Measurements from ENCODE around the gene STYXL2. TPM values are rescaled to one million over a fixed set of nuclear protein-coding genes. Genes with fewer than 3 reads are reported as not detected.

STYXL2 gene
- total RNA-seq, 3 donors from 2014 or later (not counting 1 experiment from before 2014, with no cell fraction given), result not detected

- 86% methylated on average over 3 of the region's 3 CpGs for WGBS (ENCODE audit: insufficient coverage)
- Mint-ChIP-seq H3K4me1 (peaks cover 7% of the 10 kb centered on the region in 2 donors), H3K27me3 (ENCODE audit: low read depth in 2 of 2) (peaks cover 0 to 3% of the 10 kb centered on the region in 2 donors), H3K36me3 (no peaks in the 10 kb centered on the region), H3K27ac (no peak overlapping the region), H3K9me3 (no peaks in the 10 kb centered on the region), H3K4me3 (no peak overlapping the region)
- Histone ChIP-seq H3K27me3 (ENCODE audit: control insufficient read depth, insufficient read depth, low read length) (no peaks in the 10 kb centered on the region), H3K4me3 (ENCODE audit: low read length) (no peak overlapping the region), H3K27ac (ENCODE audit: low read length) (no peak overlapping the region), H3K36me3 (ENCODE audit: control insufficient read depth, insufficient read depth, low read length) (no peaks in the 10 kb centered on the region), H3K4me1 (ENCODE audit: control insufficient read depth, insufficient read depth, low read length) (peaks cover 7% of the 10 kb centered on the region), H3K9me3 (ENCODE audit: control insufficient read depth, insufficient read depth, low read length) (no peaks in the 10 kb centered on the region)
- intact Hi-C loops (cut with micrococcal nuclease), result loop anchor here (10.0 kb wide), 2 partner anchors 344 to 384 kb away; no protein-coding TSS in a partner anchor
- no peak for TF ChIP-seq CTCF (IDR thresholded peaks at IDR 0.05)
- DNase-seq (no peak), ATAC-seq (no peak)
These were observed 32.8 kb upstream of the STYXL2 start for GRCh38 chr1:167061073-167061464.

- intact Hi-C loops (cut with micrococcal nuclease), result loop anchor here (5.0 to 10.0 kb wide), 3 partner anchors 340 to 493 kb away; no protein-coding TSS in a partner anchor
- ATAC-seq (no peak), DNase-seq (no peak)
- no peak overlapping the region for H3K27ac ChIP-seq (ENCODE audit: low read length)
- no peak overlapping the region for H3K4me3 ChIP-seq (ENCODE audit: low read length)
- peaks cover 0 to 6% of the 10 kb centered on the region in 2 donors for H3K4me1 Mint-ChIP-seq
- 88% methylated on average over 7 of the region's 9 CpGs for WGBS (ENCODE audit: insufficient coverage)
- H3K9me3 ChIP-seq (ENCODE audit: control insufficient read depth, insufficient read depth, low read length), result no peaks in the 10 kb centered on the region
- no peaks in the 10 kb centered on the region for H3K36me3 Mint-ChIP-seq
- no peaks in the 10 kb centered on the region for H3K9me3 Mint-ChIP-seq
- H3K27ac Mint-ChIP-seq, result no peak overlapping the region
- no peaks in the 10 kb centered on the region for H3K27me3 ChIP-seq (ENCODE audit: control insufficient read depth, insufficient read depth, low read length)
- peaks cover 8% of the 10 kb centered on the region for H3K4me1 ChIP-seq (ENCODE audit: control insufficient read depth, insufficient read depth, low read length)
- peaks cover 0 to 3% of the 10 kb centered on the region in 2 donors for H3K27me3 Mint-ChIP-seq (ENCODE audit: low read depth in 2 of 2)
- H3K36me3 ChIP-seq (ENCODE audit: control insufficient read depth, insufficient read depth, low read length), result no peaks in the 10 kb centered on the region
- TF ChIP-seq CTCF (IDR thresholded peaks at IDR 0.05), result no peak
- no peak overlapping the region for H3K4me3 Mint-ChIP-seq
These were observed 29.3 kb upstream of the STYXL2 start for GRCh38 chr1:167064621-167065020.

- TF ChIP-seq CTCF (IDR thresholded peaks at IDR 0.05), result no peak
- Mint-ChIP-seq H3K4me1 (peaks cover 0 to 13% of the 10 kb centered on the region in 2 donors), H3K27ac (no peak overlapping the region), H3K4me3 (no peak overlapping the region), H3K9me3 (no peaks in the 10 kb centered on the region), H3K36me3 (no peaks in the 10 kb centered on the region), H3K27me3 (ENCODE audit: low read depth in 2 of 2) (peaks cover 0 to 3% of the 10 kb centered on the region in 2 donors)
- WGBS (ENCODE audit: insufficient coverage), result 92% methylated on average over 8 of the region's 8 CpGs
- ATAC-seq, result no peak
- H3K4me3 ChIP-seq (ENCODE audit: low read length), result no peak overlapping the region
- no peaks in the 10 kb centered on the region for H3K27me3 ChIP-seq (ENCODE audit: control insufficient read depth, insufficient read depth, low read length)
- H3K9me3 ChIP-seq (ENCODE audit: control insufficient read depth, insufficient read depth, low read length), result no peaks in the 10 kb centered on the region
- H3K36me3 ChIP-seq (ENCODE audit: control insufficient read depth, insufficient read depth, low read length), result no peaks in the 10 kb centered on the region
- no peak for DNase-seq
- H3K27ac ChIP-seq (ENCODE audit: low read length), result no peak overlapping the region
- peaks cover 8% of the 10 kb centered on the region for H3K4me1 ChIP-seq (ENCODE audit: control insufficient read depth, insufficient read depth, low read length)
- intact Hi-C loops (cut with micrococcal nuclease), result loop anchor here (5.0 to 10.0 kb wide), 3 partner anchors 339 to 492 kb away; no protein-coding TSS in a partner anchor
These were observed 28.4 kb upstream of the STYXL2 start for GRCh38 chr1:167065471-167065870.
